ENCODE data around the gene DLG2.

DLG2 gene

GRCh38 chr11:83521647-83522596 is 2105.2 kb downstream of the DLG2 start:
- DNase-seq (ENCODE audit: low spot score): no peak

DNA sequence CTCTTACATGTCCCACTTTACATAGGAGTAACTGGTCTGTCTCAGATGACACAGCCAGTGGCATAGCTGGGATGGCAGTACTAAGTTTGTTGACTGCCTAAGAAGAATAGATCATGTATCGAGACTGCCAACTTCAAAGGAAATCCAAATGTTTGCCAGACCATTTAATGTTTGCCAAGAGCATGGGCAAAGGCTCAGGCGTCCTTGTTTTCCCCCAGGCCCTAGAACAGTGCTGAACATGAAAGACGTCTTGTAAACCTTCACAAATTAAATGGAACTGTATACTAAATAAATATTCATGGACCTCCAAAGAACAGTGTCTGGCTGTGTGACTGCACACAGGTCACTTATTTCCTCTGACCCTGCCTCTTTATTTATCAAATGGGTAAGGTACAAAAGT is 2106.3 kb downstream of the DLG2 start:
- no peak for DNase-seq (ENCODE audit: low spot score)

DNA sequence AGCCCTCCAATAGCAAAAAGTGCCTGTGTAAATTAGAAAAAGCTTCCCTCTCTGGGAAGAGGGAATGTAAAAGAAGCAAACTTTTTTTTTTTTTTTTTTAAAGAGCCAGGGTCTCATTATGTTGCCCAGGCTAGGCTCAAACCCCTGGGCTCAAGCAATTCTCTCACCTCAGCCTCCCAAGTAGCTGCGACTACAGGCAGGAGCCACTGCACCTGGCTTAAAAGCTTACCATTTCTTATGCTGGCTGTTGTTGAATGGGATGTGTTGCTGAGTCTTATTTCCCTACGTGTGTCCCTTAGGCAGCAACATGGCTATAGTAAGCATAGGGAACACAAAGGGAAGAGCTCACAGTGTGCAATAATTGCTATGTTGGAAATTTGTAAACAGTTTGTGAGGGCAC is 2115.5 kb downstream of the DLG2 start:
- DNase-seq (ENCODE audit: low spot score): no peak

- no peak for DNase-seq (ENCODE audit: low spot score)
Observed at GRCh38 chr11:83510530-83511460, 2116.3 kb downstream of the DLG2 start.

GRCh38 chr11:83508804-83509203 is 2118.3 kb downstream of the DLG2 start:
- DNase-seq (ENCODE audit: low spot score): no peak

- DNase-seq (ENCODE audit: low spot score): no peak
Observed at GRCh38 chr11:83502041-83502440, 2125.1 kb downstream of the DLG2 start.

- no peak for DNase-seq (ENCODE audit: low spot score)
Observed at GRCh38 chr11:83493917-83494316, 2133.2 kb downstream of the DLG2 start.

- DNase-seq (ENCODE audit: low spot score): no peak
Observed at GRCh38 chr11:83493034-83493433, 2134.1 kb downstream of the DLG2 start.

- DNase-seq (ENCODE audit: low spot score): no peak
Observed at GRCh38 chr11:83483808-83484207, 2143.3 kb downstream of the DLG2 start.

GRCh38 chr11:83480811-83481210 is 2146.3 kb downstream of the DLG2 start:
- no peak for DNase-seq (ENCODE audit: low spot score)

- no peak for DNase-seq (ENCODE audit: low spot score)
Observed at GRCh38 chr11:83480251-83480650, 2146.9 kb downstream of the DLG2 start.

DNA sequence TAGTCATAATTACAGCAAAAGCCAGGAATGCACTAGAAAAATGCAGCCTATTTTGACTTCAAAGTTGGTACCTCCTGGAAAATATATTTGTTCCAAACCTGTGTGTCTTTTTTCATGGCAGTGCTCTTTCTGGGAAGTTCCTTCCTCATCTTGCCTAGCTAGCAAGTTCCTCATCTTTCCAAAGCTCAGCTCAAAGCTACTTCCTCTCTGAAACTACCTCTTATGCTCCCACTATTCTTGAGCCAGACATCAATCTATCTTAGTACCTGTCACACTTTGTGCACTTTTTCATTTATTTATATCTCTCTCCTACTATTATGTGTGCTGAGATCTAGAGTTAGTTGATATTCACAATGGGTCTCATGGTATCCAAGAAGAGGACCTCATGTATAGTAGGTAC is 2149.4 kb downstream of the DLG2 start:
- DNase-seq (ENCODE audit: low spot score): no peak

DNA sequence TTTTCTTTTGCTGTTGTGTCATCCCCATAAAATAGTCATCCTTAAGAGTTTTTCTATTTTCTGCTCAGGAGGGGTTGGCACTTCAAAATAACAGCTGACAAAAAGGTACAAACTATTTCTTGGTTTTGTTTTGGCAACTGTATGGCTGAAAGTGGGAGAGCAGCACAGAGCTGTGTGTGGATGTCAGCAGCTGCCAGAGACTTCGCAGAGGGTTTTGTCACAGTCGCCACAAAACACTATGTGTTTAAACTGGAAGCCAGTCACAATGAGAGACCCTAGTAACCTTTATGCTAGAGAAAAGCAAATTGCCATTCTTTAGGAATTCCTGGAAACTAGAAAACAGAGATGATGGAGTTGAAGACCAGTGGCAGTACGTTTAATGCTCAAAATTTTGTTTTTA is 2151.4 kb downstream of the DLG2 start:
- no peak for DNase-seq (ENCODE audit: low spot score)

DNA sequence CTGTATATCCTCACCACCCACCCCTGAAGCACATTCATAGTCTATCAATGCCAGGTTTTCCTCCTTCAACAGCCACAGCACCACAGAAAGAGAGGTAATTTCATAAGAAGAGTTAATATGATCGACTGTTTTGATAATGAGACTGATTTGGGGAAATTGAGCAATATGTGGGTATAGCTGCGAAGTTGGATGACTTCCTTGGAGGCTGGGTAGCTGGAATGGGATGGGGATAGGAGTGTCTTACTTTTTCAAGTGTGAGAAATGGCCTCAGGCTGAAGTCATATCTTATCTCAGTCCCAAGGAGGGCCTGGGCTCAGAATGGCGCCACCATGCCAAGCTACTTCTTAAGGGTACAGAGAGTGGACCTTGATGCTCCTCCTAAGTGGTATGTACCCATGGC is 2153.4 kb downstream of the DLG2 start:
- no peak for DNase-seq (ENCODE audit: low spot score)

GRCh38 chr11:83472806-83473205 is 2154.3 kb downstream of the DLG2 start:
- DNase-seq (ENCODE audit: low spot score): no peak

- DNase-seq (ENCODE audit: low spot score): no peak
Observed at GRCh38 chr11:83471831-83472727, 2155.1 kb downstream of the DLG2 start.

DNA sequence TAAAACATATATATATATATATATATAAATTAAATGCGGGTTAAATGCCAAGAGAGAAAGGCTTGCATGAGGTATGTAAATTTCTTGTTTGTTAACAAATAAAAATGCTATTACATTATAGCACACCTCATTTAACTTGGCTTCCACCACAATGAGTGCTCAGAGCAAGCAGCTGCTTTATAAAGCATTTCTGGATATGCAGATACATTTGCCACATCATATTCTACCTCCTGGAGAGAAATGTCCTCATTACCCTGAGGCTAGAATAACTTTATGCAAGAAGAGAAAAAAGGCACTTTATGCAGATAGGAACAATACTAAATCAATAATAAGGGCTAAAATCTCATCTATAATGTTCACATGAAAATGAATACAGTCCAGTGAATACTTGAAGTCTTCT is 2159.3 kb downstream of the DLG2 start:
- no peak for DNase-seq (ENCODE audit: low spot score)

GRCh38 chr11:83464160-83464944 is 2162.8 kb downstream of the DLG2 start:
- DNase-seq (ENCODE audit: low spot score): no peak

GRCh38 chr11:83459798-83460197 is 2167.3 kb downstream of the DLG2 start:
- no peak for DNase-seq (ENCODE audit: low spot score)

DNA sequence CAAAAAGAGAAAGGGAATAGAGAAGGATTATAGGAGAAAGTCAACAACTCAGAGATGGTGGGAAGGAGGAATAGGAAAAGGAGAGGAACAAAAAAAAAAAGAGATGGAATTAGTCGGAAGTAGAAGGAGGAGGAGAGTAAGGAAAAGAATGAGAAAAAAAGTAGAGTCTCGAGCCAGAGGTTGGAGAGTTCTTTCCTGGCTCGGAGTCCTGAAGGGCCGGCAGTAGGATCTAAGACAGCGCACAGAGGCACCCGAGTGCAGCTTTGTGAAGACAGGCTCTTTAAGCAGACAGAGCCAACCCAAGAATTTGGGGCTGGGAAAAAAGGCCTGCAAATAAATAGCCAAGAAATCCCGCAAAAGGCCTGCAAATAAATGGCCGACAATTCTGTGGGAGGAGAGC is 2170.6 kb downstream of the DLG2 start:
- no peak for DNase-seq (ENCODE audit: low spot score)

GRCh38 chr11:83456075-83456474 is 2171.1 kb downstream of the DLG2 start:
- no peak for DNase-seq (ENCODE audit: low spot score)
